DMS79 (cell line): ENCODE data around the gene MRPL20.
"Not testable (repeated sequence)": the region's sequence is repeated elsewhere in the genome, so short reads cannot be mapped to it uniquely, and the experiment has no call there.

ENCODE experiments used
- DNase-seq: peaks from one replicate; lab custom pipeline; 2025; lab: John Stamatoyannopoulos, UW

MRPL20 gene

DNA sequence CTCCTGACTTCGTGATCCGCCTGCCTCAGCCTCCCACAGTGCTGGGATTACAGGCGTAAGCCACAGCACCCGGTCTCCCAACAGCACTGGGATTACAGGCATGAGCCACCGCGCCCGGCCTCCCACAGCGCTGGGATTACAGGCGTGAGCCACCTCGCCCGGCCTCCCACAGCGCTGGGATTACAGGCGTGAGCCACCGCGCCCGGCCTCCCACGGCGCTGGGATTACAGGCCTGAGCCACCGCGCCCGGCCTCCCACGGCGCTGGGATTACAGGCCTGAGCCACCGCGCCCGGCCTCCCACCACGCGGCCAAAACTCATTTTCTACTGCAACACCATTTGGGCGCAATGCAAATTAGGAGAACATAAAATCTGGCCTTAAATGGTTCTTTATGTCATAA lies 21.8 kb downstream of the MRPL20 start:
- not testable (repeated sequence) for DNase-seq

GRCh38 chr1:1381294-1381693 lies 25.8 kb downstream of the MRPL20 start:
- no peak for DNase-seq

DNA sequence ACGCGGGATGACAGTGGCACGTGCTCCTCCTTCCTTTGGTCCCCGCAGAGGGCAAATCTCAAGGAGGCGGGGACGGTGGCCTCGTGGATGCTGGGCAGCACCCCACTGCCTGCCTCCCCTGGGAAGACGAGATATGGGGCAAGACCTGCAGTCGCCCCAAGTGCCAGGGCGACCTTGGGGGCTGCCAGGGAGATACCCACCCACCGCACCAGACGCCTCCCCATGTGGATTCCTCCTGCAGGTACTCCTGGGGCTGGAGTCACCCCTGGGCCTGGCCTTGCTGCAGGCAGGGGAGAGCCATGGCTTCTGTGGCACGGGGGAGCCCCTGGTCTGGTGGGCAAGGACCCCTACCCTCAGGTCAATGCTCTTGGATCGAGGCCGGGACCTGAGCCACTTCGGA lies 26.2 kb downstream of the MRPL20 start:
- no peak for DNase-seq

DNA sequence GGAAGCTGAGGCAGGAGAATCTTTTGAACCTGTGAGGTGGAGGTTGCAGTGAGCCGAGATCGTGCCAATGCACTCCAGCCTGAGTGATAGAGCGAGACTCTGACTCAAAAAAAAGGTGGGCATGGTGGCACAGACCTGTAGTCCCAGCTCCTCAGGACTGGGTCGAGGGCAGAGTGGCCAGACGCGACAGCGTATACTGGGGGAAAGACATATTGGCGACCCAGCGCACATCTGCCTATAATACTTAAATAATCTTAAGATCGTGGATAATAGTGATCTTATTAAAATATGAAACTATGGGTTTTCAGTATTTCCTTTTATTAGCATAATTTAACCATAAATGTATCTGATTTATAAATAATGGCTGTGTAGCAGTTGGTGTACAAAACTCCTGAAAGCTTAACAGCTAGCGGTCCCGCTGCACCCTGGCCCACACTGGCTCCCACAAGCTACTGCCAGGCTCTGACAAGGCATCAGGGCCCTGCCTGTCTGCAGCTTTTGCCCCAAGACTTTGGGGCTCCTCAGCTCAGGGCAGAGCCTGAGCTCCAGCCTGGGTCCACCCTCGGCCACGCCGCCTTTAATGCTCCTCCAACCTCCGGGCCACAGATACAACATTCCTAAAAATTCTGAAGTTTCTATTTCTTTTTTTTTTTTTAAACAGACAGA lies 29.4 kb downstream of the MRPL20 start:
- DNase-seq = no peak

- no peak for DNase-seq
Observed at GRCh38 chr1:1376551-1377226, 30.4 kb downstream of the MRPL20 start.

DNA sequence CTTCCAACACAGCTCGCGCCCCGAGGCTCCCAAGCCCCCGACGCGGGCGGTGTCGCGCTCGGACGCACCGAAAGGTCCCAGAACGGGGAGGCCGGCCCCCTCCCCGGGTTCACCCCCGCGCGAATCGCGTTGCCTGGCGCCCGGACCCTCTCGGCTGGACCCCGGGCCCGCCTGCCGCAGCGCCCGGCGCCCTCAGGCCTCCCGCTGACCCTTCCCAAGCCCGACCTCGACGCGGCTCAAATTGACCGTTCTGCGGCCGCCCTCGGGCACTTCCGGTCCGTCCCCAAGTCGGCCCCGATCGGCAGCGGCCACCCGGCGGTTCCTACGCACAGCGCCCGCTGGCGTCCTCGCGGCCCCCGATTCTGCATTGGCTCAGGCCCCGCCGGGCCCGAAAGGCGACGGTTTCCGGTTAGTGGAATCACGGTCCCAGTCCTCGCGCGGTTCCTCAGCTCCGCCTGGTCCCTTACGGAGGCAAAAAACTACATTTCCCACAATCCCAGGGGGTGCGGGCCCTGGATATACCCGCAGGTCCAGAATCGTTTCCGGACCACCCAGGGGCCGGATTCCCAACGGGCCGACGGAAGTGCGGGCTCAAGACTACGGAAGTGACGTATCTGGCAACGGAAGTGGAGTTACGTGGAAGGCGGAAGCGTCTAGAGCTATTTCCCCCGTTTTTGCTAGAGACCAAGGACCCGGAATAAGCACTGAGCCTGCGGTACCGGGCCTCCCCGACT lies 32.0 kb downstream of the MRPL20 start, which contains the start of gene AURKAIP1:
AURKAIP1 (minus strand) TSS at position 279 of the 734 bp plus-strand sequence. CDS start 451 bp downstream, outside the sequence.
- DNase-seq = peak; percentile 99

DNA sequence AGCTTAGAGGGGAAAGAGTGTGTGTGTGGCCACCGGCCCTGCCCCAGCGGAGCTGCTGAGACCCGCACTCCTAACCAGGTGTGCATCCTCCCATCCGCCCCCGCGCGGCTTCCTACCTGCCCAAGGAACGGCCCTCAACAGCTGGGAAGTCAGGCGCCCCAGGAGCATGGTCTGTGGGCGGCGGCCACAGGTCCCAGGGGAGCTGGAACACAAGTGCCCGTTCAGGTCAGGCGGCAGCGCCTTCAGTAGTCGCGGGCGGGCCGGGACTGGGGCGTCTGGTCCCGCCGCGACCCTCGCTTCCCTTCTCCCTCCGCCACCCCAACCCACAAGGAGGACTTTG lies 32.5 kb downstream of the MRPL20 start:
- DNase-seq = no peak

DNA sequence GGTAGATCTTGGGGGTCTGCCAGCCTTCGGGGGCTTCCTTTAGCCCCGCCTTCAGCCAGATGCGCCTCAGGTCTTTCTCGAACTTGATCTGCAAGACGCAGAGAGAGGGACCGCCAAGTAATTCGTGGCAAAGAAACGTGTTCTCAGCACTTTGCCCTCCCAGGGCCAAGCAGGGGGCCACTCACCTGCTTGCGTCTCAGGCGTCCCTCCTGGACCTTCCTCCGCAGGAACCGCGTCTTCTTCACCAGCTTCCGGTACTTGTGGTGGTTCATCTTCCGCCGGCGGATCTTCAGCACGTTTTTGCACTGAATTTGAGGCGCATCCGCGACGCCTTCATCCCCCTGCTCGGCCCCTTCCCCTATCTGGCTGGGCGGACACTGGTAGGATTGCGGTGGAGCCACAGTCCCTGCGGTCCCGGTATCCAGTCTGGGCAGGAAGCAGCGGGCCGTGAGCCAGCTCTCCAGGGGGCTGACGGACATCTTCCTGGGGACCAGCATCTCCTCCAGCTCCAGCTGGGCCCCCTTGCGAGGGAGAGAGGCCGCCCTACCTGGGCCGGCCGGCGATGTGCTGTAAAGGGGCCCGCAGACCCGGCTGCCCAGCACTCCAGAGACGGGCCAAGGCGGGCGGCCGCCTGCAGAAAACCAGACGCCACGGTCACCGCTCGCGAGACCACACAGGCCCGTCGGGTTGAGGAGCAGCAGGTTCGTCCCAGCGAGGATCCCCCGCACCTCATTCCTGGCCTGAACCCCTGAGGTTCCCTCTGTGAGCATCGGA lies 33.1 kb downstream of the MRPL20 start:
- DNase-seq = no peak

DNA sequence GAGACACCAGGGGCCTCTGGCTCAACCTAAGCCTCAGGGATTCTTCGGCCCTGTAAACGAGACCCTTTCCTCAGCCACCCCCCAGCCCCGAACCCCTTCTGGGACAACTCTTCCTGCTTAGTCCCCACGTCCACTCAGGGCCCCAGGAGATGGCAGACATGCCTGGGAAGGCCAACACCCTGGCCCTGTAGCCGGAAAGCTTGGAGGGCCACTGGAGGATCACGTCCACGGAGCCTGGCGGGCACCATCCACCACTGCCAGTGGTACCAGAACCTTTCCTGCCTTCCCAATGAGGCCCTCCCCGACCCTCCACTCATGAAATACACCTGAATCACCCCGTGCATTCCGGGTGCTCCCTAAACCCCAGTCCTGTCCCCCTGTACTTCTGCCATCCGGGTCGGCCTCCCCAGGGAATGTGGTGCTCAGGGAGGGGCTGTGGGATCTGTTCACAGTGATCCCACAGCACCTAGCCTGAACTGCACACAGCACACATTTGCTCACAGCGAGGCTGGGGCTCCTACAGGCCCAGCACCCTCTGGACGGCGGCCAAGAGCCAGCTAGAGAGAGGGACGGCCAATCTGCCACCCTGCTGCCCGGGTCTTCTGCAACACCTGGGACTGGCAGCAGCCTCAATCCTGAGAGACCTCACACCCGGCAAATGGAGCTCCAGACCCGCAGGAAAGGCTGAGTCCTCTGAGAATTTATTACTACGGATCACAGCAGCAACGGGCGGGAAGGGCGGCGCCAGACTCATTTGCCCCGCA lies 33.9 kb downstream of the MRPL20 start:
- DNase-seq = no peak

GRCh38 chr1:1371746-1372711 lies 35.1 kb downstream of the MRPL20 start:
- no peak for DNase-seq

DNA sequence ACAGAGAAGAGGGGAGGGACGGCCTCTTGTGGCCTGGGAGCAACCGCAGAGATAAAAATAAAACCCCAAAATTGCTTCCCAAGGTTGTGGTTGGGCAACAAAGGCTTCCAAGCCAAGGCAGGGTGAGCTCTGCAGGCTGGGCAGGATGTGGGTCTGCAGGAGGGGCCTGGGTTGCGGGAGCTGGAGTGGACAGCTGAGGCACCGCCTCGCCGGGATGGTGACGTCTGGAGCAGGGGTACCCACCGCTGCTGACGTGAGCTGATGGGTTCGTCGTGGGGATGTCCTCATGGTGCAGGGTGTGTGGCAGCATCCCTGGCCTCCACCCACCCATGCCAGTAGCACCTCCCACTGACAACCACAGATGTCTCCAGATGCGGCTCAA lies 35.7 kb downstream of the MRPL20 start:
- DNase-seq = no peak

GRCh38 chr1:1370771-1371300 lies 36.3 kb downstream of the MRPL20 start:
- no peak for DNase-seq

DNA sequence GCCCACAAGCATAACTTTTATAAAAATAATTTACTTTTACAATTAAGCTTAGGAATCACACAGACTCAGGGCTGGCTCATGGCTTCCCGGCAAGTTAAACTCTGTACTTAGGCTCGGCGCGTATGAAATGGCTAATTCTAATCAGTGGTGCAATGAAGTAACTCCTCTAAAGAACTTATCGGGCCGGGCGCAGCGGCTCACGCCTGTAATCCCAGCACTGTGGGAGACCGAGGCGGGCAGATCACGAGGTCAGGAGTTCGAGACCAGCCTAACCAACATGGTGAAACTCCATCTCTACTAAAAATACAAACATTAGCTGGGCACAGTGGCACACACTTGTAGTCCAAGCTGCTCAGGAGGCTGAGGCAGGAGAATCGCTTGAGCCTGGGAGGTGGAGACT lies 37.0 kb downstream of the MRPL20 start:
- not testable (repeated sequence) for DNase-seq

DNA sequence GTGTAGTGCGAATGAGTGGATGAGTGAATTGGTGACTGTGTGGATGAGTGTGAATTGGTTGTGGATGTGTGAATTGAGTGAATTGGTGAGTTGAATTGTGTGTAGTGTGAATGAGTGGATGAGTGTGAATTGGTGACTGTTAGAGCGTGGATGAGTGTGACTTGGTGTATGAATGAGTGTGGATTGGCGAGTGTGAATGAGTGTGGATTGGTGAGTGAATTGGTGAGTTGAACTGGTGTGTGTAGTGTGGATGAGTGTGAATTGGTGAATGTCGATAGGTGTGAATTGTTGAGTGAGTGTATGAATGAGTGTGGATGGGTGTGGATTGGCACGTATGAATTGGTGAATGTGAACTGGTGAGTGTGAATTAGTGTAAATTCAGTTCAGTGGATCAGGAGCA lies 39.8 kb downstream of the MRPL20 start:
- DNase-seq = no peak

- no peak for DNase-seq
Observed at GRCh38 chr1:1366699-1367066, 40.4 kb downstream of the MRPL20 start.

GRCh38 chr1:1365875-1366698 lies 41.0 kb downstream of the MRPL20 start:
- DNase-seq = no peak

GRCh38 chr1:1364266-1364665 lies 42.8 kb downstream of the MRPL20 start:
- DNase-seq = no peak

DNA sequence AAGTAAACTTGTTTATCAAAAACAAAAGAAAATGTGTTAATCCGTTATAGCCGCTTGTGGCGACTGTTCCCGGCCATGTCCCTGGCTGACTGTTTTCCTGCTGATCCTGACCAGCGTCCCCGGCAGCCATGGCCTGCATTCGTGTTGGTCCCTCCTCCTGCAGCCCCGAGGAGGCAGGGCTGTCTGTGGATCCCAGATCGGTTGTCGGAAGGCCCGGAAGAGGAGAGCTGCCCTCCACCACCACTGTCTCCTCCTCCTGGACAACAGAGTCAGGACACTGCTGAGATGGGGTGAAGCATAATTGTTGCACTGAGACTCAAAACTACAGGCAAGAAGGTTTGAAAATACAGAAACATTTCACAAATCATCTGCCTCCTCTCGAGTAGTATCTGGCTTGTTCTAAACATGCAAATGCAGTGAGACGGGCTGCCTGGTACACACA lies 45.1 kb downstream of the MRPL20 start:
- no peak for DNase-seq

DNA sequence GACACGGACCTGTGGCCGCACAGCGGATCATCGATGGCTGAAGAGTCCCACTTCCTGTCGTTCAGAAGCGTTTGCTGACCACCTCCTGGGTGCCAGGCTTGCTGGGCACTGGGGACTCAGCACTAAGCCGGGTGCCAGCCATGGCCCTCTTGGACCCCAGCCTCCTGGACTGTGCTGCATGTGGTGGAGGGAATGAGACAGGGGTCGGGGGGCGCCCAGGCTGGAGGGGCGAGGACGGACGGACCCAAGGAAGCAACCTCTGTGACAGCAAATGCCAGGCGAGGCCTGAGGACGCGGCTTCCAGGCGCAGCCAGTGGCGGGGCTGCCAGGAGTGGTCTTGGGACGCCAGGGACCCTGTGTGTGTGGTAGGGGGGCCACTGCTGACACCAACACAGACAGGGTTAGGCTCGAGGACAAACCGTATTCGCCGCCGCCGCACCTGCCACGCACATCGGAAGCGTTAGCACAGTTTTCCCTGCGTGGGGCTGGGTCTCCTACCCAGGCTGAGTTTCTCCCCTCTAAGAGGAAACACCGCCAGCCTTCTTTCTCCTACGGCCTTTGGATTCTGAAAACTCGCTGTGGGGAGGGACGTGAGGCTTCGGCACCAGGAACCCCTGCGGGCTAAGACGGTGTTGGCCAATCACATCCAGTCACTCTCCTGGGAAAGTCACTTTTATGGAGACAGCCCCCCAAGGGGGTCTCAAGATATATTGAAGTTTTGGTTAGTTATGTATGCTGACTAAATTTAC lies 45.7 kb downstream of the MRPL20 start:
- no peak for DNase-seq
